Neutrophil (primary cell): ENCODE data around the gene SEPTIN8.

Experiments
- H3K27ac ChIP-seq: fragments of 200-600 bp; sonication (generic); 2 replicates; pipeline ENCODE4 v1.5.1; 2016; ENCODE audit warnings: mild to moderate bottlenecking, moderate library complexity
- H3K27me3 ChIP-seq: fragments of 200-600 bp; sonication (generic); 2 replicates; pipeline ENCODE4 v1.6.0; 2016; ENCODE audit warnings: mild to moderate bottlenecking
- H3K36me3 ChIP-seq: fragments of 200-600 bp; sonication (generic); 2 replicates; pipeline ENCODE4 v1.5.1; 2017
- H3K4me1 ChIP-seq, 2 experiments: fragments of 200-600 bp in 1 of 2; sonication (generic) in 1 of 2; 1 replicate in 1 of 2; 2 replicates in 1 of 2; pipeline versions ENCODE4 v1.5.1 to v1.6.1; 2013 to 2016; ENCODE audit warnings: low read depth in 1 of 2, low read length in 1 of 2, mild to moderate bottlenecking in 1 of 2, moderate library complexity in 1 of 2; ENCODE audit not compliant: control insufficient read depth in 1 of 2, insufficient read depth in 1 of 2
- H3K4me3 ChIP-seq, 2 experiments: fragments of 200-600 bp in 1 of 2; sonication (generic) in 1 of 2; 1 replicate in 1 of 2; 2 replicates in 1 of 2; pipeline ENCODE4 v1.5.1; 2013 to 2016; ENCODE audit warnings: low read depth in 1 of 2, low read length in 1 of 2, mild to moderate bottlenecking in 1 of 2, moderate library complexity in 1 of 2
- H3K9me3 ChIP-seq: fragments of 200-600 bp; sonication (generic); 2 replicates; pipeline ENCODE4 v1.5.1; 2016
- TF ChIP-seq, protein P1 (sequence below): fragments of 200-600 bp; sonication (generic); IDR thresholded peaks from 2 replicates; pipeline ENCODE4 v1.5.1; 2016; ENCODE audit warnings: antibody characterized with exemption

Gene SEPTIN8

DNA sequence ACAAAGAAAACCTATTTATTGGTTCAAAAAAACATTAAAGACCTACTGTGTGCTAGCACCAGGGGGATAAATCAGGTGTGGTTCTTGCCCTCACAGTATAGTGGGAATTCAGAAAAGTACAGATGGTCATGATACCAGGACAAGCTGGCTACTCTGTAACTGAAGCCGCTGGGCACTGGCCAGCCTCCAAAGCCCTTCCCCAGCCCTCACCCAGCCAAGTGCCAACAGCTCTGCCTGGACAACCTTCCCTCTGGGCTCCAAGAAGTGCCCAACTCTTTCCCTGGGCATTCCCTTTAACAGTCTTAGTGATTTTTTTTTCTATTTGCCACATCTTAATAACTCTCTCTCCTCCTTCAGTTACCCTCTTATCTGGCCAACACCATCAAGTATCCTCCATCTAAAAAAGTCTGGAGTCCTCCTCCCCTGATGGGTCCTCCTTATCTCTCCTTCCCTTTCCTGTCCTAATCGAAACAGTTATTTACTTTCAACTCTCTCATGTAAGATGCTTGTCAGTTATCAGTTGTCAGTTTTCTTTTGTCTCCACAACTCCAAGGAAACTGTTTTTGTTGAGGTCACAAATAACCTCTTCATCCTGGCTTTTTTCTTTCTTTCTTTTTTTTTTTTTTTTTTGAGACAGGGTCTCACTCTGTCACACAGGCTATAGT lies 13.3 kb upstream of the SEPTIN8 start:
- Histone ChIP-seq H3K4me1 (no peaks in the 10 kb centered on the region), H3K9me3 (no peaks in the 10 kb centered on the region), H3K36me3 (no peaks in the 10 kb centered on the region), H3K27ac (no peak overlapping the region), H3K4me3 (no peak overlapping the region), H3K27me3 (peaks cover 56% of the 10 kb centered on the region)
- TF ChIP-seq, protein P1, sequence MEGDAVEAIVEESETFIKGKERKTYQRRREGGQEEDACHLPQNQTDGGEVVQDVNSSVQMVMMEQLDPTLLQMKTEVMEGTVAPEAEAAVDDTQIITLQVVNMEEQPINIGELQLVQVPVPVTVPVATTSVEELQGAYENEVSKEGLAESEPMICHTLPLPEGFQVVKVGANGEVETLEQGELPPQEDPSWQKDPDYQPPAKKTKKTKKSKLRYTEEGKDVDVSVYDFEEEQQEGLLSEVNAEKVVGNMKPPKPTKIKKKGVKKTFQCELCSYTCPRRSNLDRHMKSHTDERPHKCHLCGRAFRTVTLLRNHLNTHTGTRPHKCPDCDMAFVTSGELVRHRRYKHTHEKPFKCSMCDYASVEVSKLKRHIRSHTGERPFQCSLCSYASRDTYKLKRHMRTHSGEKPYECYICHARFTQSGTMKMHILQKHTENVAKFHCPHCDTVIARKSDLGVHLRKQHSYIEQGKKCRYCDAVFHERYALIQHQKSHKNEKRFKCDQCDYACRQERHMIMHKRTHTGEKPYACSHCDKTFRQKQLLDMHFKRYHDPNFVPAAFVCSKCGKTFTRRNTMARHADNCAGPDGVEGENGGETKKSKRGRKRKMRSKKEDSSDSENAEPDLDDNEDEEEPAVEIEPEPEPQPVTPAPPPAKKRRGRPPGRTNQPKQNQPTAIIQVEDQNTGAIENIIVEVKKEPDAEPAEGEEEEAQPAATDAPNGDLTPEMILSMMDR, result no peak

- H3K27ac ChIP-seq, result no peak overlapping the region
- no peaks in the 10 kb centered on the region for H3K9me3 ChIP-seq
- peaks cover 59% of the 10 kb centered on the region for H3K27me3 ChIP-seq
- H3K36me3 ChIP-seq, result no peaks in the 10 kb centered on the region
- H3K4me3 ChIP-seq, result no peak overlapping the region
- H3K4me1 ChIP-seq, result no peaks in the 10 kb centered on the region
- TF ChIP-seq, protein P1, result no peak
These were observed 12.2 kb upstream of the SEPTIN8 start for GRCh38 chr5:132788990-132789886.

GRCh38 chr5:132788508-132788907 lies 11.5 kb upstream of the SEPTIN8 start:
- H3K4me1 ChIP-seq, result no peaks in the 10 kb centered on the region
- H3K27ac ChIP-seq, result no peak overlapping the region

GRCh38 chr5:132787076-132787475 lies 10.0 kb upstream of the SEPTIN8 start:
- TF ChIP-seq, protein P1, result no peak
- H3K27ac ChIP-seq, result no peak overlapping the region
- no peaks in the 10 kb centered on the region for H3K9me3 ChIP-seq
- no peaks in the 10 kb centered on the region for H3K4me1 ChIP-seq
- no peaks in the 10 kb centered on the region for H3K36me3 ChIP-seq
- H3K4me3 ChIP-seq, result no peak overlapping the region
- peaks cover 62% of the 10 kb centered on the region for H3K27me3 ChIP-seq

More at GRCh38 chr5:132788508-132788907, 11.5 kb upstream of the SEPTIN8 start:
- no peak overlapping the region for H3K4me3 ChIP-seq
- H3K36me3 ChIP-seq, result no peaks in the 10 kb centered on the region
- H3K27me3 ChIP-seq, result peaks cover 60% of the 10 kb centered on the region
- no peaks in the 10 kb centered on the region for H3K9me3 ChIP-seq
- TF ChIP-seq, protein P1, result no peak

- TF ChIP-seq, protein P1, result no peak
- H3K36me3 ChIP-seq, result no peaks in the 10 kb centered on the region
- H3K27ac ChIP-seq, result no peak overlapping the region
- H3K27me3 ChIP-seq, result peaks cover 67% of the 10 kb centered on the region
- H3K4me1 ChIP-seq, result no peaks in the 10 kb centered on the region
- H3K9me3 ChIP-seq, result no peaks in the 10 kb centered on the region
- no peak overlapping the region for H3K4me3 ChIP-seq
These were observed 8.8 kb upstream of the SEPTIN8 start for GRCh38 chr5:132785864-132786263.
